H9 (cell line): Measurements from ENCODE around the gene ATP8A2. TPM values are rescaled to one million over a fixed set of nuclear protein-coding genes. Genes with fewer than 3 reads are reported as not detected.

Experiments used
- DNase-seq: peaks from one replicate; pipeline ENCODE4 v3.0.0-alpha.2; 2017
- H2AFZ ChIP-seq: one replicate; pipeline ENCODE4 v1.6.1; 2013; ENCODE audit warnings: mild to moderate bottlenecking, low read length, control low read depth, moderate library complexity
- H2AK5ac ChIP-seq: 2 replicates; pipeline ENCODE4 v1.6.1; 2013; ENCODE audit warnings: low read length, control low read depth, mixed read lengths; ENCODE audit not compliant: insufficient read length
- H2BK120ac ChIP-seq: one replicate; pipeline ENCODE4 v1.6.1; 2013; ENCODE audit warnings: low read depth, mild to moderate bottlenecking, low read length, control low read depth, inconsistent platforms; ENCODE audit not compliant: poor library complexity, severe bottlenecking
- H2BK12ac ChIP-seq: 2 replicates; pipeline ENCODE4 v1.6.1; 2013; ENCODE audit warnings: low read length, control low read depth, mixed read lengths, low read depth; ENCODE audit not compliant: insufficient read length
- H2BK15ac ChIP-seq: 2 replicates; pipeline ENCODE4 v1.6.1; 2013; ENCODE audit warnings: low read depth, low read length, control low read depth
- H2BK20ac ChIP-seq: one replicate; pipeline ENCODE4 v1.6.1; 2013; ENCODE audit warnings: low read depth, mild to moderate bottlenecking, low read length, control low read depth, inconsistent platforms; ENCODE audit not compliant: poor library complexity, severe bottlenecking
- H2BK5ac ChIP-seq: 2 replicates; pipeline ENCODE4 v1.6.1; 2013; ENCODE audit warnings: low read length, control low read depth, mixed read lengths; ENCODE audit not compliant: insufficient read length
- H3K14ac ChIP-seq: 2 replicates; pipeline ENCODE4 v1.6.1; 2013; ENCODE audit warnings: low read length, control low read depth; ENCODE audit not compliant: insufficient read depth
- H3K18ac ChIP-seq: 2 replicates; pipeline ENCODE4 v1.6.1; 2013; ENCODE audit warnings: low read depth, mild to moderate bottlenecking, mixed read lengths, low read length, control low read depth; ENCODE audit not compliant: insufficient read length
- H3K23ac ChIP-seq: 2 replicates; pipeline ENCODE4 v1.6.1; 2013; ENCODE audit warnings: low read length, control low read depth, mixed read lengths, low read depth; ENCODE audit not compliant: insufficient read length
- H3K23me2 ChIP-seq: 2 replicates; pipeline ENCODE4 v1.6.1; 2013; ENCODE audit warnings: low read depth, mild to moderate bottlenecking, mixed read lengths, low read length, control low read depth; ENCODE audit not compliant: insufficient read length, poor library complexity, severe bottlenecking
- H3K27ac ChIP-seq: 2 replicates; pipeline ENCODE4 v1.5.1; 2013; ENCODE audit warnings: low read length, control low read depth, mixed read lengths, low read depth; ENCODE audit not compliant: insufficient read length
- H3K27me3 ChIP-seq: 2 replicates; pipeline ENCODE4 v1.6.1; 2013; ENCODE audit warnings: low read length, control low read depth, inconsistent platforms; ENCODE audit not compliant: insufficient read depth
- H3K4ac ChIP-seq: 2 replicates; pipeline ENCODE4 v1.6.1; 2013; ENCODE audit warnings: low read depth, mild to moderate bottlenecking, control low read depth, inconsistent platforms, low read length, moderate library complexity
- H3K4me1 ChIP-seq: 2 replicates; pipeline ENCODE4 v1.6.1; 2013; ENCODE audit warnings: low read length, control low read depth, inconsistent platforms; ENCODE audit not compliant: insufficient read depth
- H3K4me2 ChIP-seq: 2 replicates; pipeline ENCODE4 v1.6.1; 2013; ENCODE audit warnings: low read length, control low read depth, mixed read lengths; ENCODE audit not compliant: insufficient read length, insufficient read depth
- H3K56ac ChIP-seq: 2 replicates; pipeline ENCODE4 v1.6.1; 2013; ENCODE audit warnings: low read depth, mild to moderate bottlenecking, mixed read lengths, low read length, control low read depth; ENCODE audit not compliant: insufficient read length
- H3K79me1 ChIP-seq: 2 replicates; pipeline ENCODE4 v1.6.1; 2013; ENCODE audit warnings: low read depth, mild to moderate bottlenecking, moderate library complexity, low read length, control low read depth, inconsistent platforms; ENCODE audit not compliant: insufficient read depth, poor library complexity, severe bottlenecking
- H3K79me2 ChIP-seq: 2 replicates; pipeline ENCODE4 v1.6.1; 2013; ENCODE audit warnings: low read length, control low read depth, inconsistent platforms; ENCODE audit not compliant: insufficient read depth
- H3K9ac ChIP-seq: 2 replicates; pipeline ENCODE4 v1.6.1; 2013; ENCODE audit warnings: low read length, control low read depth, mixed read lengths; ENCODE audit not compliant: insufficient read length; ENCODE audit errors: extremely low read depth
- H3K9me3 ChIP-seq: one replicate; pipeline ENCODE4 v1.6.1; 2013; ENCODE audit warnings: low read depth, low read length, inconsistent platforms; ENCODE audit not compliant: control insufficient read depth
- H3T11ph ChIP-seq: one replicate; pipeline ENCODE4 v1.6.1; 2013; ENCODE audit warnings: mild to moderate bottlenecking, low read length, control low read depth, inconsistent platforms
- H4K20me1 ChIP-seq: one replicate; pipeline ENCODE4 v1.6.1; 2013; ENCODE audit not compliant: control insufficient read depth, insufficient read length, insufficient read depth
- H4K5ac ChIP-seq: 2 replicates; pipeline ENCODE4 v1.6.1; 2013; ENCODE audit warnings: low read depth, mild to moderate bottlenecking, mixed read lengths, low read length, control low read depth; ENCODE audit not compliant: insufficient read length
- H4K8ac ChIP-seq: replicated peaks from 2 replicates; pipeline ENCODE4 v1.6.1; 2013; ENCODE audit warnings: low read length, control low read depth, mixed read lengths, low read depth; ENCODE audit not compliant: insufficient read length
- H4K91ac ChIP-seq: 2 replicates; pipeline ENCODE4 v1.6.1; 2013; ENCODE audit warnings: low read depth, mild to moderate bottlenecking, moderate library complexity, mixed read lengths, low read length, control low read depth; ENCODE audit not compliant: insufficient read length
- H3K27ac Mint-ChIP-seq, 3 experiments: 2 replicates in 2 of 3; 3 replicates in 1 of 3; pipeline ENCODE4 v1.8.0; 2020 to 2021; ENCODE audit warnings: mixed read lengths in 3 of 3, mild to moderate bottlenecking in 1 of 3, moderate library complexity in 1 of 3
- H3K27me3 Mint-ChIP-seq: 2 replicates; pipeline ENCODE4 v1.8.0; 2021; ENCODE audit warnings: low read depth, mild to moderate bottlenecking, moderate library complexity, mixed read lengths
- H3K36me3 Mint-ChIP-seq, 3 experiments: 2 replicates in 2 of 3; 3 replicates in 1 of 3; pipeline ENCODE4 v1.8.0; 2020 to 2021; ENCODE audit warnings: low read depth in 3 of 3, mixed read lengths in 3 of 3; ENCODE audit not compliant: insufficient read depth in 1 of 3
- H3K4me1 Mint-ChIP-seq, 2 experiments: 2 replicates each; pipeline ENCODE4 v1.8.0; 2020; ENCODE audit warnings: mixed read lengths in 2 of 2
- H3K4me3 Mint-ChIP-seq, 2 experiments: 2 replicates in 1 of 2; 3 replicates in 1 of 2; pipeline ENCODE4 v1.8.0; 2020 to 2021; ENCODE audit warnings: mild to moderate bottlenecking in 2 of 2, mixed read lengths in 2 of 2, moderate library complexity in 1 of 2
- H3K9me3 Mint-ChIP-seq, 2 experiments: 2 replicates in 1 of 2; 3 replicates in 1 of 2; pipeline ENCODE4 v1.8.0; 2020; ENCODE audit warnings: mild to moderate bottlenecking in 2 of 2, mixed read lengths in 2 of 2, moderate library complexity in 1 of 2
- WGBS: extraction: QIAGEN DNeasy Blood & Tissue Kit; methylation state at CpG from one replicate; pipeline ENCODE4 v1.1.7; 2013; ENCODE audit warnings: missing lambda C conversion rate, low lambda C conversion rate, mixed read lengths; ENCODE audit not compliant: insufficient read length; ENCODE audit errors: extremely low coverage; 5-methylcytosine and 5-hydroxymethylcytosine counted together
- total RNA-seq: library from RNA; stranded (reverse); gene quantifications from 2 replicates; pipeline ENCODE4 v1.2.1, GENCODE V29; 2021
- TF ChIP-seq, protein P1 (sequence below): fragments of 200-600 bp; sonication (generic); conservative IDR thresholded peaks from 3 replicates; pipeline ENCODE4 v1.8.0; 2021; ENCODE audit warnings: antibody characterized with exemption, mild to moderate bottlenecking

Gene ATP8A2
- total RNA-seq, 1 experiment from 2014 or later: 18.2 TPM

DNA sequence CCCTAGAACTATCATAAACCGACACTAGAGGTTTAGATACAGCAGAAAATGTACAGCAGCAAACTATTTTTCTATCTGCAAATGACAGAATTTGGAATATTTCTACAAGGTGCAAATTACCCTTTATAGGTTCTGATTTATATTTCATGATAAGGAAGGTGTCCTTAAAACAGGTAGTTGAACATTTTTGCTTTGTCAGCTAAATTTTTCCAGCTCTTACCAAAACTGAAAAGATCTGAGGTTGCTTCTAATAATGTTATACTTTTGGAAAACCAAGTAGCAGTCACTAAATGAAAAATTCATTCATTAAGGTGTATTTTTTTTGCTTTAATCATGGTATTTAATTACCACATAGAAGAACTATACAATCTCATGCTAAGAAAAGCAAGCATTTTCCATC lies 671.0 kb downstream of the ATP8A2 start:
- Mint-ChIP-seq H3K4me3 (no peak overlapping the region), H3K27me3 (peaks cover 10% of the 10 kb centered on the region), H3K9me3 (no peaks in the 10 kb centered on the region; a peak in 1 of 5 replicates), H3K27ac (no peak overlapping the region), H3K4me1 (peaks cover 0 to 9% of the 10 kb centered on the region in 2 experiments; a peak in 3 of 4 replicates), H3K36me3 (peaks cover 7 to 39% (median 25%) of the 10 kb centered on the region in 3 experiments; a peak in 6 of 7 replicates)
- TF ChIP-seq, protein P1, sequence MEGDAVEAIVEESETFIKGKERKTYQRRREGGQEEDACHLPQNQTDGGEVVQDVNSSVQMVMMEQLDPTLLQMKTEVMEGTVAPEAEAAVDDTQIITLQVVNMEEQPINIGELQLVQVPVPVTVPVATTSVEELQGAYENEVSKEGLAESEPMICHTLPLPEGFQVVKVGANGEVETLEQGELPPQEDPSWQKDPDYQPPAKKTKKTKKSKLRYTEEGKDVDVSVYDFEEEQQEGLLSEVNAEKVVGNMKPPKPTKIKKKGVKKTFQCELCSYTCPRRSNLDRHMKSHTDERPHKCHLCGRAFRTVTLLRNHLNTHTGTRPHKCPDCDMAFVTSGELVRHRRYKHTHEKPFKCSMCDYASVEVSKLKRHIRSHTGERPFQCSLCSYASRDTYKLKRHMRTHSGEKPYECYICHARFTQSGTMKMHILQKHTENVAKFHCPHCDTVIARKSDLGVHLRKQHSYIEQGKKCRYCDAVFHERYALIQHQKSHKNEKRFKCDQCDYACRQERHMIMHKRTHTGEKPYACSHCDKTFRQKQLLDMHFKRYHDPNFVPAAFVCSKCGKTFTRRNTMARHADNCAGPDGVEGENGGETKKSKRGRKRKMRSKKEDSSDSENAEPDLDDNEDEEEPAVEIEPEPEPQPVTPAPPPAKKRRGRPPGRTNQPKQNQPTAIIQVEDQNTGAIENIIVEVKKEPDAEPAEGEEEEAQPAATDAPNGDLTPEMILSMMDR: no peak
- WGBS: no CpG with 5 or more reads among the region's 1 CpG
- no peaks in the 10 kb centered on the region for H3K27me3 ChIP-seq
- H3K4me1 ChIP-seq: no peaks in the 10 kb centered on the region
- H3K9me3 ChIP-seq: no peaks in the 10 kb centered on the region
- H3K4ac ChIP-seq: no peak overlapping the region
- H2BK5ac ChIP-seq: no peak overlapping the region
- H2BK15ac ChIP-seq: no peak overlapping the region
- no peaks in the 10 kb centered on the region for H3K79me2 ChIP-seq
- H4K91ac ChIP-seq: no peak overlapping the region
- no peaks in the 10 kb centered on the region for H4K20me1 ChIP-seq
- no peak overlapping the region for H2AFZ ChIP-seq
- H3K23ac ChIP-seq: no peak overlapping the region
- DNase-seq: no peak
- H2BK20ac ChIP-seq: no peak overlapping the region
- no peak overlapping the region for H3K4me2 ChIP-seq
- no peak overlapping the region for H3K18ac ChIP-seq
- no peak overlapping the region for H4K8ac ChIP-seq
- no peak overlapping the region for H3T11ph ChIP-seq
- no peaks in the 10 kb centered on the region for H3K79me1 ChIP-seq
- no peak overlapping the region for H3K27ac ChIP-seq
- H3K56ac ChIP-seq: no peak overlapping the region
- no peak overlapping the region for H4K5ac ChIP-seq
- no peaks in the 10 kb centered on the region for H3K23me2 ChIP-seq
- no peak overlapping the region for H3K14ac ChIP-seq
- no peak overlapping the region for H2BK120ac ChIP-seq
- no peak overlapping the region for H3K9ac ChIP-seq
- no peak overlapping the region for H2AK5ac ChIP-seq
- no peak overlapping the region for H2BK12ac ChIP-seq
